ENCODE results near the gene STRAP. TPM values are rescaled to one million over a fixed set of nuclear protein-coding genes. Genes with fewer than 3 reads are reported as not detected.

STRAP gene
- total RNA-seq, 6 donors from 2014 or later = 16.8 to 68.4 (median 53.9) TPM

GRCh38 chr12:15924956-15925355 lies 42.8 kb downstream of the STRAP start:
- Histone ChIP-seq H3K27me3 (no peaks in the 10 kb centered on the region), H3K36me3 (no peaks in the 10 kb centered on the region), H3K4me1 (no peaks in the 10 kb centered on the region), H3K9me3 (no peaks in the 10 kb centered on the region), H3K4me3 (no peak overlapping the region), H3K27ac (no peak overlapping the region)
- TF ChIP-seq POLR2AphosphoS5 (IDR thresholded peaks at IDR 0.05) (no peak), POLR2A (IDR thresholded peaks at IDR 0.05) (no peak), EP300 (IDR thresholded peaks at IDR 0.05) (no peak), CTCF (IDR thresholded peaks at IDR 0.05) (no peak)
- 74 to 79% methylated on average over 1 of the region's 1 CpG for WGBS, 2 donors
- ATAC-seq (ENCODE audit: low FRiP score in 2 of 2) = no peak
- DNase-seq = no peak

- Histone ChIP-seq H3K4me1 (no peaks in the 10 kb centered on the region), H3K27me3 (no peaks in the 10 kb centered on the region), H3K27ac (no peak overlapping the region), H3K36me3 (no peaks in the 10 kb centered on the region), H3K4me3 (no peak overlapping the region), H3K9me3 (no peaks in the 10 kb centered on the region)
- TF ChIP-seq EP300 (IDR thresholded peaks at IDR 0.05) (no peak), POLR2AphosphoS5 (IDR thresholded peaks at IDR 0.05) (no peak), POLR2A (IDR thresholded peaks at IDR 0.05) (no peak), CTCF (IDR thresholded peaks at IDR 0.05) (no peak)
- peak in 1 of 2 donors; percentile 50 for ATAC-seq (ENCODE audit: low FRiP score in 2 of 2)
- no peak for DNase-seq
- WGBS, 2 donors = 76 to 81% methylated on average over 2 of the region's 2 CpGs
These were observed 46.2 kb downstream of the STRAP start for GRCh38 chr12:15928346-15928745.

GRCh38 chr12:15928870-15929571 lies 46.8 kb downstream of the STRAP start:
- H3K4me3 ChIP-seq = no peak overlapping the region

GRCh38 chr12:15931590-15932053 lies 49.4 kb downstream of the STRAP start:
- H3K36me3 ChIP-seq = no peaks in the 10 kb centered on the region
- no peak overlapping the region for H3K4me3 ChIP-seq
- no peaks in the 10 kb centered on the region for H3K9me3 ChIP-seq
- DNase-seq (no peak), ATAC-seq (ENCODE audit: low FRiP score in 2 of 2) (no peak)
- no peaks in the 10 kb centered on the region for H3K4me1 ChIP-seq
- TF ChIP-seq POLR2AphosphoS5 (IDR thresholded peaks at IDR 0.05) (no peak), EP300 (IDR thresholded peaks at IDR 0.05) (no peak), POLR2A (IDR thresholded peaks at IDR 0.05) (no peak), CTCF (IDR thresholded peaks at IDR 0.05) (no peak)
- H3K27me3 ChIP-seq = no peaks in the 10 kb centered on the region
- no peak overlapping the region for H3K27ac ChIP-seq
- WGBS, 2 donors = 81 to 89% methylated on average over 3 of the region's 3 CpGs

More at GRCh38 chr12:15928870-15929571, 46.8 kb downstream of the STRAP start:
- no peak for TF ChIP-seq POLR2A (IDR thresholded peaks at IDR 0.05)
- TF ChIP-seq CTCF (IDR thresholded peaks at IDR 0.05) = no peak
- TF ChIP-seq EP300 (IDR thresholded peaks at IDR 0.05) = no peak
- no peak for TF ChIP-seq POLR2AphosphoS5 (IDR thresholded peaks at IDR 0.05)
- ATAC-seq (ENCODE audit: low FRiP score in 2 of 2) (no peak), DNase-seq (peak in 1 of 2 donors; percentile 24)
- Histone ChIP-seq H3K27ac (no peak overlapping the region), H3K36me3 (no peaks in the 10 kb centered on the region), H3K4me1 (no peaks in the 10 kb centered on the region), H3K9me3 (no peaks in the 10 kb centered on the region), H3K27me3 (no peaks in the 10 kb centered on the region)
- 76 to 77% methylated on average over 9 to 10 of the region's 10 CpGs for WGBS, 2 donors

GRCh38 chr12:15932327-15932726 lies 50.1 kb downstream of the STRAP start:
- H3K4me1 ChIP-seq = no peaks in the 10 kb centered on the region
- WGBS, 2 donors = 96 to 100% methylated on average over 1 of the region's 1 CpG
- DNase-seq (no peak), ATAC-seq (ENCODE audit: low FRiP score in 2 of 2) (no peak)
- no peaks in the 10 kb centered on the region for H3K36me3 ChIP-seq
- no peaks in the 10 kb centered on the region for H3K9me3 ChIP-seq
- no peak overlapping the region for H3K4me3 ChIP-seq
- no peak overlapping the region for H3K27ac ChIP-seq
- TF ChIP-seq POLR2A (IDR thresholded peaks at IDR 0.05) (no peak), POLR2AphosphoS5 (IDR thresholded peaks at IDR 0.05) (no peak), CTCF (IDR thresholded peaks at IDR 0.05) (no peak), EP300 (IDR thresholded peaks at IDR 0.05) (no peak)
- H3K27me3 ChIP-seq = no peaks in the 10 kb centered on the region
